PFSK-1 (cell line): ENCODE measurements around the gene NRXN3.

ENCODE experiments used
- FOXP2 ChIP-seq: optimal IDR thresholded peaks from 2 replicates; pipeline ENCODE3; 2011; ENCODE audit warnings: borderline replicate concordance, control low read depth, inconsistent platforms; ENCODE audit not compliant: insufficient read depth; ENCODE audit errors: extremely low read length, extremely low read depth
- POLR2AphosphoS5 ChIP-seq: IDR thresholded peaks from 2 replicates; pipeline ENCODE4 v1.6.1; 2012; ENCODE audit warnings: low read depth, mild to moderate bottlenecking, control low read depth, low read length, moderate library complexity
- SIN3A ChIP-seq: IDR thresholded peaks from 2 replicates; pipeline ENCODE4 v1.6.1; 2012; ENCODE audit warnings: mild to moderate bottlenecking, low read length, moderate library complexity, borderline replicate concordance; ENCODE audit not compliant: insufficient read depth
- TAF1 ChIP-seq: IDR thresholded peaks from 2 replicates; pipeline ENCODE4 v1.6.1; 2012; ENCODE audit warnings: low read length, control low read depth, borderline replicate concordance; ENCODE audit not compliant: insufficient read depth
- TF ChIP-seq, protein P1 (sequence below), 2 experiments: IDR thresholded peaks; 2 replicates each; pipeline versions ENCODE4 v1.6.1 to v1.8.0; 2011 to 2012; ENCODE audit warnings: low read depth in 2 of 2, low read length in 2 of 2, control low read depth in 1 of 2, inconsistent platforms in 1 of 2, mild to moderate bottlenecking in 1 of 2, moderate library complexity in 1 of 2; ENCODE audit not compliant: insufficient read depth in 1 of 2

NRXN3 gene

DNA sequence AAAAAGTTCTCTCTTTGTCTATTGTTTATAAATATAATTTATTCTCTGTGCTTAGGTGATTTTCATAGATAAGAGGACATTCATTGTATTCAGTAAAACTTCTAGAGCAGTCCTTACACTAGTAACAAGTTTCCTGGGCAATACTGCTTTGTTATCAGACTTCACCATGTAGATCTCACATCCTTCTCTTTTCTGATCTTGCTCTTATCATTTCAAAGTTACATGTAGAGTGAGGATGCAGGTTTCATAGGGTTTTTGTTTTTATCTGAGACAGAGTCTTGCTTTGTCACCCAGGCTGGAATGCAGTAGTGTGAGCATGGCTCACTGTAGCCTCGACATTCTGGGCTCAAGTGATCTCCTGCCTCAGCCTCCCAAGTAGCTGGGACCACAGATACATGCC lies 1251.6 kb downstream of the NRXN3 start:
- TF ChIP-seq FOXP2, result no peak
- no peak for TF ChIP-seq SIN3A
- TF ChIP-seq, protein P1, sequence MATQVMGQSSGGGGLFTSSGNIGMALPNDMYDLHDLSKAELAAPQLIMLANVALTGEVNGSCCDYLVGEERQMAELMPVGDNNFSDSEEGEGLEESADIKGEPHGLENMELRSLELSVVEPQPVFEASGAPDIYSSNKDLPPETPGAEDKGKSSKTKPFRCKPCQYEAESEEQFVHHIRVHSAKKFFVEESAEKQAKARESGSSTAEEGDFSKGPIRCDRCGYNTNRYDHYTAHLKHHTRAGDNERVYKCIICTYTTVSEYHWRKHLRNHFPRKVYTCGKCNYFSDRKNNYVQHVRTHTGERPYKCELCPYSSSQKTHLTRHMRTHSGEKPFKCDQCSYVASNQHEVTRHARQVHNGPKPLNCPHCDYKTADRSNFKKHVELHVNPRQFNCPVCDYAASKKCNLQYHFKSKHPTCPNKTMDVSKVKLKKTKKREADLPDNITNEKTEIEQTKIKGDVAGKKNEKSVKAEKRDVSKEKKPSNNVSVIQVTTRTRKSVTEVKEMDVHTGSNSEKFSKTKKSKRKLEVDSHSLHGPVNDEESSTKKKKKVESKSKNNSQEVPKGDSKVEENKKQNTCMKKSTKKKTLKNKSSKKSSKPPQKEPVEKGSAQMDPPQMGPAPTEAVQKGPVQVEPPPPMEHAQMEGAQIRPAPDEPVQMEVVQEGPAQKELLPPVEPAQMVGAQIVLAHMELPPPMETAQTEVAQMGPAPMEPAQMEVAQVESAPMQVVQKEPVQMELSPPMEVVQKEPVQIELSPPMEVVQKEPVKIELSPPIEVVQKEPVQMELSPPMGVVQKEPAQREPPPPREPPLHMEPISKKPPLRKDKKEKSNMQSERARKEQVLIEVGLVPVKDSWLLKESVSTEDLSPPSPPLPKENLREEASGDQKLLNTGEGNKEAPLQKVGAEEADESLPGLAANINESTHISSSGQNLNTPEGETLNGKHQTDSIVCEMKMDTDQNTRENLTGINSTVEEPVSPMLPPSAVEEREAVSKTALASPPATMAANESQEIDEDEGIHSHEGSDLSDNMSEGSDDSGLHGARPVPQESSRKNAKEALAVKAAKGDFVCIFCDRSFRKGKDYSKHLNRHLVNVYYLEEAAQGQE (IDR thresholded peaks at IDR 0.05; ENCODE audit: insufficient read depth in 1 of 2, low read depth in 2 of 2, low read length in 2 of 2), result no peak
- TF ChIP-seq TAF1, result no peak
- no peak for TF ChIP-seq POLR2AphosphoS5

DNA sequence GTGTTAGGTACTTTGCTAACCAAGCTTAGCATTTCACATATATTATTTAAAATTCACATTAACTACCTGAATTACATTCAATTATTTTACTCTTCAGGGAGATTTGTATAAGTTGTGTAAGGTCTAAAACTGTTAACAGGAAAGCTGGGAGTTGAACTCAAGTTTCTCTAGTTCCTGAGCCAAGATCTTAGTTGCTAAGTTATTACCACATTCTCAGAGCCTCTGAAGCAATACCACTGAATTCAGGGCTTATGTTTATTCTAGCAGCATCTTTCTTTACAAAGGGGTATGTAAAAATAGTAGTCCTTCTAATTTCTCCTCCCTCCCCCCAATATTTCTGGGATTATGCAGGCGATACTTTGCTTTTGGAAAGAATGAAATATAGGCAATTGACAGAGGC lies 1254.3 kb downstream of the NRXN3 start:
- TF ChIP-seq, protein P1 (IDR thresholded peaks at IDR 0.05; ENCODE audit: insufficient read depth in 1 of 2, low read depth in 2 of 2, low read length in 2 of 2), result no peak
- TF ChIP-seq POLR2AphosphoS5, result no peak
- TF ChIP-seq SIN3A, result no peak
- TF ChIP-seq FOXP2, result no peak

DNA sequence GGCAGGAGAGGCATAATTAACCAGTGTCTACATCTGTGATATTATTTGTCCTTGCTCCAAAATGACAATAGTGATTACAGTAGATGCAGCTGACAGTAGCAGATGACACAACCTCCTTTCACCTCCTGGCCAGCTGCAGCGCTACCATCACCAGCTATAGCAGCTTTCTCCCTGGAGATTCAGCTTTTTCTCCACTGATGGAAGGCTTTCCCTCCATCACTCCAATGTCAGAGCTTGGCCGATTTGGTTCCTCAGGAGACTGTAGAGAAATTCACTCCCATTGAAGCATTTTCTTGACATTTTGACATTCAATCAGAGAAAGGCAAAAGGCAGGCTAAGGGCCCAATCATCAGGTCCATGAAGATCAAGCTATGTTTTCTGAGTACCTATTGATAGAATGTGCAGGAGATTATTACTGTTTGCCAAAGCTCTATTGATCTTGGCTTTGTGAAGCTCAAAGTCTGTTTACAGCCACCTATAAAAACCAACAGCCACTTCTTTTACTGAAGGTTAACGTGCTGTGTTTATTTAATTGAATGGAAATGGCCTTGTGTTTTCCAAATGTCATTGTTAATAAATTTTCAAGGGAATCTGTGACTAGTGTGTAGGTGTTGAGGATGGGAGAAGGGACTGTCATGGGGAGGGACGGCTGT lies 1256.1 kb downstream of the NRXN3 start:
- TF ChIP-seq FOXP2 (no peak), TAF1 (no peak), POLR2AphosphoS5 (no peak), SIN3A (no peak)
- TF ChIP-seq, protein P1 (IDR thresholded peaks at IDR 0.05; ENCODE audit: insufficient read depth in 1 of 2, low read depth in 2 of 2, low read length in 2 of 2), result no peak

DNA sequence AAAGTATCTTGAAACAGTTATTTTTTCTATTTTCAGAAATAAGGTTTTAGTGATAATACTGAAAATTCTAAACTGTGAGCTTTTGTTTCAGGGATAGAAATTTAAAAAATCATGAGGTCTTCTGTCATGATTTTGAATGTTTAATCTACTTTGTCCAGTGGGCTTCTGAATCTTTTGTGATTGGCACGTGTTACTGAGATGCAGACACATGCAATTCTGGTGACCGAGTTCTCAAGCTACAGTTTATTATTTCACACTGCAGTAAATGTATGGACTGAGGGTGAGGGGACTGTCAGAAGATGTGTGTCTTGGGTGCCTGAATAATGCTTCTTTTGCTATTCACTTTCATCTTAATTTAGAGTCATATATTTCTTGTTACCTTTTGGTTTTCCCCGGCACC lies 1262.5 kb downstream of the NRXN3 start:
- TF ChIP-seq FOXP2, result no peak
- TF ChIP-seq SIN3A, result no peak
- TF ChIP-seq TAF1, result no peak
- TF ChIP-seq, protein P1 (IDR thresholded peaks at IDR 0.05; ENCODE audit: insufficient read depth in 1 of 2, low read depth in 2 of 2, low read length in 2 of 2), result no peak
- no peak for TF ChIP-seq POLR2AphosphoS5

DNA sequence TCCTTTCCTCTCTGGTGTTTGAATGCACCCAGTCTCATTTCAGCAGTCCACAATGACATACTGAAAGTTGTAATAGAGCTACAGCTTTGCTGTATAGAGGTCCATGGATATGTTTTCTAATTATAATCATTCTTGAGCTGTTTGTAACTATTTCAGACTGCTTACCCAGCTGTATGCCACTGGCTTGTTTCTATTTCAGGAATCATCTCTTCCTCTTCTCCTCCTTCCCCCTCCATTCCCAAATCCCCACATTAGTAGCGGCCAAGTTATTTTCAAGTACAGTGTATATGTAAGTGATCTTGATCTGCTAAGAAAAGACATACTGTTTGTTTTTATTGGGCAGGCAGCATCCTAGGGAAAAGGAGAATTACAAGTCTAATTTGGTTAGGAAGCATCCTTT lies 1266.2 kb downstream of the NRXN3 start:
- TF ChIP-seq SIN3A (no peak), POLR2AphosphoS5 (no peak), FOXP2 (no peak), TAF1 (no peak)
- TF ChIP-seq, protein P1 (IDR thresholded peaks at IDR 0.05; ENCODE audit: insufficient read depth in 1 of 2, low read depth in 2 of 2, low read length in 2 of 2), result no peak
